ENCODE data around the gene HLA-B.

- no peak for TF ChIP-seq CTCF (IDR thresholded peaks at IDR 0.05; ENCODE audit: insufficient read depth, low read length)
- TF ChIP-seq POLR2AphosphoS5 (IDR thresholded peaks at IDR 0.05; ENCODE audit: low read depth), result no peak
- no peak for TF ChIP-seq GABPA (IDR thresholded peaks at IDR 0.05; ENCODE audit: low read depth)
Measured at GRCh38 chr6:31355583-31355948, 1.4 kb downstream of the HLA-B start.
